GM19328 (cell line): ENCODE data around the gene TUBB4B.

Experiments
- ATAC-seq: cut with Tn5 transposase; IDR thresholded peaks from one replicate; pipeline ENCODE4 v1.9.1; 2021; ENCODE audit warnings: mild to moderate bottlenecking, moderate library complexity; ENCODE audit not compliant: unreplicated experiment

The TUBB4B gene

DNA sequence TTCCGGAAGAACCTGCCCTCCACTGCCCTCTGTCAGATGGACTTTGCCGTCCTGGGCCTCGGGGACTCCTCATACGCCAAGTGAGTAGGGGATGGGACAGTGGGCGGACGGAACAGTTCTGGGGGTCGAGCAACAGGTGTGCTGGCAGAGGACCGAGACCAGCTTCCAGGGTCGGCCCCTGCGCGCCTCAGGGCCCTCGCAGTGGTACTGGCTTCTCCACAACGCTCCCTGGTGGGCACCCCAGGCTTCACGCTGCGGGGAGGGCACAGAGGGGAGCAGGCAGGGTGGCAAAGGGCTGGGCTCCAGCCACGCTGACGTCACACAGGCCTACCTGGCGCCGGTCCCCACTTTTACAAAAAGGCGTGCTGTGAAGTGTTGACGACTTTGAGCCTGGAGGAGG is 28.6 kb upstream of the TUBB4B start:
- no peak for ATAC-seq

DNA sequence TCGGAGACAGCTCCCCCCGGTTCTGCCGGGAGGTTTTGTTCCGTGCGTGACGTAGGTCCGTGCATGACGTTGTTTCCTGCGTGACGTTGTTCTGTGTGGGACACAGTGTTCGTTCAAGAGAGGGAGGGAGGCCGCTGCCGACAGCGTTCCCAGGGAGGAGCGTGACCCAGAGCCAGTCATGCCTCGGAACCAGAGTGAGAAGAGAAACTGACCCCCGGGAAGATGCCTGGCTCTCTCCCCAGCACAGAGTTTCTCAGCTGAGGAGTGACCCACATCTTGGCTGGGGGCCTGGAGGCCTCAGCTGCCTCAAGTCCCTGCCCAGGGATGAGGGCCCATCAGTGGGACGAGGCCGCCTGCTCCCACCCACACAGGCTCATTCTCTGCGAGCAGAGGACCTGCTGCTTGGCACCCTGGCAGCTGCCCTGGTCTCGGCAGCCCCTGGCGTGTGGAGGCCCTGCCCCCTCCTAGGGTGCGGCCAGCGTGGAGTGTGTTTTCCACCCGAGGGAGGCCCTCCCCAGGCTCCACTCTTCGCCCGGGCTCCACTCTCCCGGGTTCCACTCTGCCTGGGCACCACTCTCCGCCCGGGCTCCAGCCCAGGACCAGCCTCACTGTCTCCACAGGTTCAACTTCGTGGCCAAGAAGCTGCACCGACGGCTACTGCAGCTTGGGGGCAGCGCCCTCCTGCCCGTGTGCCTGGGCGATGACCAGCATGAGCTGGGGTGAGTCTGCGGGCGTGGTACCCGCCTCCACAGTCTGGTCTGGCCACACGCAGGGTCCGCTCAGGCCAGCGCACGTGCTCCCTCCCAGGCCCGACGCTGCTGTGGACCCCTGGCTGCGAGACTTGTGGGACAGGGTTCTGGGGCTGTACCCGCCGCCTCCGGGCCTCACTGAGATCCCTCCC is 27.7 kb upstream of the TUBB4B start:
- ATAC-seq, result no peak

DNA sequence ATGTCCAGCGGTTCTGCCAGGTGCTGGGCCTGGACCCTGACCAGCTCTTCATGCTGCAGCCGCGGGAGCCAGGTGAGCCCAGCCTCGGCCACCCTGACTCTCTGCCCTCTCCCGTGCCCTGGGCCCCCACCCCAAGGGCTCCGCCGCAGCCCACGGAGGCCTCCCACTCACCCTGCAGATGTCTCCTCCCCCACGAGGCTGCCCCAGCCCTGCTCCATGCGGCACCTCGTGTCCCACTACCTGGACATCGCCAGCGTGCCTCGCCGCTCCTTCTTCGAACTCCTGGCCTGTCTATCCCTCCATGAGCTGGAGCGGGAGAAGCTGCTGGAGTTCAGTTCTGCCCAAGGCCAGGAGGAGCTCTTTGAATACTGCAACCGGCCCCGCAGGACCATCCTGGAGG is 26.5 kb upstream of the TUBB4B start:
- ATAC-seq, result no peak

DNA sequence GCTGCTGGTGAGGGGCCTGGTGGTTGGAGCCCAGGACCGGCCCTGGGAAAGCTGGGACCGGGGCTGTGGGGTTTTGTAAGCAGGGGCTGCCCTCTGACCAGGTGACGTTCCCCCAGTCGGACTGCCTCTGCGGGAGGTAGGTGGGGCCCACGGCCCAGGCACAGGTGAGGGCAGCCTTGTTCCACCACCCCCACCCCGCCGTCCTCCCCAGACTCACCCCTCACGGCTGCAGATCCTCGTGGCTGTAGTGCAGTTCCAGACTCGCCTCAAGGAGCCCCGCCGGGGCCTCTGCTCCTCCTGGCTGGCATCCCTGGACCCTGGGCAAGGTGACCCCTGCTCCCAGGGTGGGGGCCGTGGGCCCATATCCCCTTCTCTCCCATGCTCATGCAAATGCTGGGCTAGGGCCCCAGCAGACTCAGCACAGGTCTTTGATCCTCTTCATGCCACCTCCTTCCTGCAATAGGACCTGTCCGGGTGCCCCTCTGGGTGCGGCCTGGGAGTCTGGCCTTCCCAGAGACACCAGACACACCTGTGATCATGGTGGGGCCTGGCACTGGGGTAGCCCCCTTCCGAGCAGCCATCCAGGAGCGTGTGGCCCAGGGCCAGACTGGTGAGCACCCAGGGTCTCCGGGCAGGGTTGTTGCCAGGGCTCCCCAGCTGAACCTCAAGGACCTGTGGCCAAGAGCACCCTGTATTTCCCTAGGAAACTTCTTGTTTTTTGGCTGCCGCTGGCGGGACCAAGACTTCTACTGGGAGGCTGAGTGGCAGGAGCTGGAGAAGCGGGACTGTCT is 25.7 kb upstream of the TUBB4B start:
- ATAC-seq, result no peak

DNA sequence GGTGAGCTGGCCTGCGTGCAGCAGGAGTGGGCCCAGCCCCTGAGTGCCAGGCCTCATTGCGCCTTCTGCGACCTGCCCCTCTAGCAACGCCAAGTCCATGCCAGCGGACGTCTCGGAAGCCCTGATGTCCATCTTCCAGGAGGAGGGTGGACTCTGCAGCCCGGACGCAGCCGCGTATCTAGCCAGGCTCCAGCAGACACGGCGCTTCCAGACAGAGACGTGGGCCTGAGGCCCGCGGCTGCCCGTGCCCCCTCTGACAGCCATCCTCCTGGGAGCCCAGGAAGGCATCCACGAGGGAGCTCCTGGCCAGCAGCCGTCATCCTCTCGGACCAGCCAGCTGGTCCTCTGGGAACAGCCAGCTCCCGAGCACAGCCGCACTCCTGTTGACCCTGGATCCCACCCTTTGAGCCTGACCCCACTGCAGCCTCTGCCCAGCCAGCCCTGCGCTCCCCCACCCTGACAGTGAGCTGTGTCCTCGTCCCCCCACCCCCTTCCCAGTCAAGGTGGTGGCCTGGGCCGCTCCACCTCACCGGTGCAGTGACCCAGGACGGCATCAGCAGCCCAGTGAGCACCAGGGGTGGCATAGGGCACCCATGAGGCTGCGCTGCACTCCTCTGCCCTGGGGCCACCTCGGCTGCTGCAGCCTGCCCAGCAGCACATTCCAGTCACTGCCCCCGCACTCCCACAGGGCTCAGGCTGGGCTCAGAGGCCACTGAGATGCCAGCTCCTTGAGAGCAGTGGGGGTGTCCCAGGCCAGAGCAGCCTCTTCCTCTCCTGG is 24.7 kb upstream of the TUBB4B start:
- no peak for ATAC-seq

DNA sequence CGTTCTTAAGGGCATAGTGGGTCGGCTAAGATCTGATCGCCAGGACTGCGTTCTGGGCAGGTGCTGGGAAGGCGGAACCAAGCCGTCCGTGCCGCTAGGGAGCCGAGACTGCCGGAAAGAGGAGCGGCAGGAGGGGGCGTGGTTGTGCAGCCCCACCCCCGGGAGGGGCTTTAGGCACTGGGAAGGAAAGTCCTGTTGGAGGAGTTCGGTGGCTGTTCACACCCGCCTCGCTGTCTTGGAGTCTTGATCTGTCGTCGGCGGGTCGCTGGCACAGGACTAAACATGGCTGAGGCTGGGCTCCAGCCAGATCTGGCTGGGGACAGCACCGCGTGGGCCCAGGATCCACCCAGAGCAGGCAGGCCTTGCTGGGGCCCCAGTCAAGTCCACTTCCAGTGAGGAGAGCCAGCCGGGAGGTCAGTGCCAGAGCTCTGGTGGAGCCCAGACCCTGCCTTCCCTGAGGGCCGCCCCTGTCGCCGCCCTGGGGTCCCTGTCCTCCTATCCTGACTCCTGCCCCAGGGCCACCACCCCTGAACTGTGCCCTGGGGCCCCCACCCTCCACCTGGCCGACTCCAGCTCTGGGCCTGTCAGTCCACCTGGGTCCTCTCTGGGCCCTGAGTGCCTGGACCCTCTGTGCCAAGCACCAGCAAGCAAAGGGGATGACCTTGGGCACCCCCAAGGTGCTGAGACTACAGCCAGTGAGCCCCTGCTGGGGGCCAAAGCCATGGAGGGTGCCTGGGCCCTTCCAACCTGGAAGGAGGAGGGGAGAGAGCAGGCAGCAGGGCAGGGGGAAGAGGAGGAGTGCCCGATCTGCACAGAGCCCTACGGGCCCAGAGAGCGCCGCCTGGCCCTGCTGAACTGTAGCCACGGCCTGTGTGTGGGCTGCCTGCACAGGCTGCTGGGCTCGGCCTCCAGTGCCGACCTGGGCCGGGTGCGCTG is 23.5 kb upstream of the TUBB4B start:
- no peak for ATAC-seq

DNA sequence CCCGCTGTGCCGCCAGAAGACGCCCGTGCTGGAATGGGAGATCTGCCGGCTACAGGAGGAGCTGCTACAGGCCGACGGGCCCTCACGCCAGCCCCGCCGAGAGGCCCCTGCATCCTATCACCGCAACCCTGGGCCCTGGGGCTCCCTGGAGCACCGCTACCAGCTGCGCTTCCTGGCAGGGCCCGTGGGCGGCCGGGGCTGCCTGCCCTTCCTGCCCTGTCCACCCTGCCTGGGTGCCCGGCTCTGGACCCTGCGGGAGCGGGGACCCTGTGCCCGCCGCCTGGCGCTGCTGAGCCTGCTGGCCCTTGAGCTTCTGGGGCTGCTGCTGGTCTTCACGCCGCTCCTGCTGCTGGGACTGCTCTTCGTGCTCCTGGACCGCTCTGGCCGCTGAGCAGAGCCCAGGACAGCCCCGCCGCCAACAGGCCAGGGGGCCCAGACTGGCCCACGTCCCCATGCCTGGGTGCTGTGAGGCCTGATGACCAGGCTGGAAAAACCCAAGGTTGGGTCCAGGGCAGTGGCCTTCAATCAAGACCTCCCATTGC is 22.8 kb upstream of the TUBB4B start:
- ATAC-seq, result no peak

DNA sequence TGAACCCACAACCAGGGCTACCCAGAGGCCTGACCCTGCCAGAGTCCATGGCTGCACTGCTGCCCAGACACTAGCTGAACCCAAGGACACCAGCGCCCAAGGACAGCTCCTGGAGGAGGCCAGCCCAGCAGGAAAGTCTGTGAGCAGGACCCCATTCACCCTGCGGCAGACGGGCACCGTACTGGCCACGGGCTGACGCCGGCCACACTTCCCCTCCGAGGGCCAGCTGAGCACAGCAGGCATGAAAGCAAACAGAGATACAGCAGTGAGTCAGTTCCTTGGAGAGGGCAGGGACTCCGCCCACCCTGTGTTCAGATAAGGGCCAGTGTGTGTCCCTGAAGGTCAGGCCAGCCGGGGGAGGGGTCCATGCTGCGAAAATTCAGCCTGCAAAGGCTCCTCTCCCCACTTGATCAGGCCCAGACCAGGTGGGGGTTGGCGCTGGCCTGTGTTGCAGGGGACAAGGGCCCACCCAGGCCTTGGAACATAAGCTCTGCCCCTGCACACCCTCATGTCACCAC is 22.3 kb upstream of the TUBB4B start:
- ATAC-seq, result no peak

DNA sequence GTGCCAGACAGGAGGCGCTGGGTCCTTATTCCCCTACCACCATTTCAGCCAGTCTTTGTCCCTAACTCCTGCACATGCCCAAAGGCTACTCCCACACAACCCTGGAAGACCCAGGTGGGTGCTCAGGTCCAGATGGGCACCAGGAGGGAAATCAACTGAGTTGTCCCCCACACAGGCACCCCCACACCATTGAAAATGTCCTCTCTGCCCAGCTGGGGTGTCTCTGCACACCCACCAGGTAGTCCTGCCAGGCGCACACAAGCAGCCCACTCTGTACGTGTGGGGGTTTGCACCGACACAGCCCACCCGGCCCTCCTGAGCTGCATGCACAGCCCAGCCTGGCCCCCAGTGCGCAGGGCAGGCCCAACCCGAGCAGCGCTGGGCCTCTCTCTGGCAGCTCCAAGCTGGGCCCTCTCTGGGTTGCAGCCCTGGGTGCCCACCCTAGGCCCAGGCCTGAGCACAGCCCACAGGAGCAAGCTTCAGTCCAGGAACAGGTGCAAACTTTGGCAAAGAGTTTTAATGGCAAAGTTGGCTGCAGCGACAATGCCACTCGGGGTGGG is 21.2 kb upstream of the TUBB4B start:
- ATAC-seq, result no peak

DNA sequence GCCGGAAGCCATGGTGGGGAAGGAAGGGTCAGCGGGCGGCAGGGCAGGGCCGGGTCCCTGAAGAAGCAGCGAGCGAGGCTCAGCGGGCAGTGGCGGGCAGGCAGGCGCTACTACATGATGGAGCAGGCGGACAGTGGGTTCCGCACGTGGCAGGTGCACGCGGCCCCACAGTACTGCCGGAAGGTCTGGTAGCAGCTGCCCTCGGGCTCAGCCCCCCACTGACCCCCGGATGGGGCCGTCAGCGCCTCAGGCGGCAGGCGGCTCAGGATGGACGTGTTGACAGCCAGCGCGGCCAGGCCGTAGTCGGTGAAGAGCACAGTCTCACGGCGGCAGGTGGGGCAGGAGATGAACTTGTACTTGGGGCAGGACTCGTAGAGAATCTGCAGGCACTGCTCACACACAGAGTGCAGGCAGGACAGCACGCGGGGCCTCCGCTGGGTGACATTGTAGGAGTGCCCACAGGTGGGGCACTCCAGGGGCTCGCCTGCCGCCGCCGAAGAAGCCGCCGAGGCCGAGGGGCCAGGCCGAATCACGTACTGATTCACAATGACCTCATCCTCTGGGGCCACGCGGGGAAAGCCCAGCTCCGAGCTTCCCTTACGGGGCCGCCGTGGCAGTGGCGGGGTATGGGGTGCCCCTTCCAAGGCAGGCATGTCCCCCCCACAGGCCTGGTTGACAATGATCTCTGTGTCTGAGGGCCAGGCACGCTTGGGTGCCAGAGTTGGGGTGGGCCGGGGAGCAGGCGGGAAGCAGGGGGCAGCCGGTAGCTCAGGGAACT is 20.6 kb upstream of the TUBB4B start:
- ATAC-seq, result no peak

DNA sequence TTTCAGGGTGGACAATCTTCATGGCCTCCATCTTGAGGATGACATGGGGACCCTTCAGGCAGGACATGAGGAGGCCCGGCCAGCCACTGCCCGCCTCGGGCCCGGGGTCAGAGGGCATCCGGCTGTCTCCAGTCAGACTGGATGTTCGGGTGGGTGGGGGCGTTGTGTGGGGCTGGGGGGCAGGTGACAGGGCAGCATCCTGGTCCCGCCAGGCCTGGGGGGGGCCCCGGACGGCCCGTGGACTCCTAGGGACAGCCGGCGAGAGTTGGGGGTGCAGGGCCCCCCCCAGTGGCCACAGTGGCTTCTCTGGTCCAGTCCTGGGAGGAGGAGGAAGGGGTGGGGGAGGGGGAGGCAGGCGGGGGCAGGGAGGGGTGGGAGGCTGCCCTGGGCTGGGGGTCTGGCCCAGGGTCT is 20.0 kb upstream of the TUBB4B start:
- ATAC-seq, result no peak

DNA sequence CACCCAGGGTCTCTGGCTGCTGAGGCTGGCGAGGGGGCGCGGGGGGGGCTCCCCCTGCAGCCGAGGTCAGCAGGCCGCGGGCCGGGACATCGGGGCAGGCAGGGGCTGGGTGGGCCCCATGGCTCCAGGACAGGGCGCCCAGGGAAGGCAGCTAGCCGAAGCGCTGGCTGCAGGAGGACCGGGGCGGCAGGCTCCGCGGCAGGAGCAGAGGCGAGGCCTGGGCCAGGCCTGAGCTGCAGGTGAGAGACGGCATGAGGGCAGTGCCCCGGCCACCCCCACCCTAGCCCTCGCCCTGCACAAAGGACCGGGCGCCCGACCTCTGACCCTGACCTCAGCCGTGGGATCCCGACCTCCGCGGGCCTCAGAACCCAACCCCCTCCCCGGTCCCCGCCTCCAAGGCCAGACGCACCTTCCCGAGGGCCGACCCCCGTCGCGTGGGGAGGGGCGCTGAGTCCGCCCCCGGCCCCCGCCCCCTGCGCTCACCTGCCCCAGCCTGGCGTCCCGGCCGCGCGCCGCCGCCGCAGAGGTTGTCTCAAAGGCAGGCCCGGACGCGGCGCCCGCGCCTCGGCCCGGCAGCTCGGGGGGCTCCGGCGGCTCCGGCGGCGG is 19.5 kb upstream of the TUBB4B start:
- ATAC-seq, result no peak

DNA sequence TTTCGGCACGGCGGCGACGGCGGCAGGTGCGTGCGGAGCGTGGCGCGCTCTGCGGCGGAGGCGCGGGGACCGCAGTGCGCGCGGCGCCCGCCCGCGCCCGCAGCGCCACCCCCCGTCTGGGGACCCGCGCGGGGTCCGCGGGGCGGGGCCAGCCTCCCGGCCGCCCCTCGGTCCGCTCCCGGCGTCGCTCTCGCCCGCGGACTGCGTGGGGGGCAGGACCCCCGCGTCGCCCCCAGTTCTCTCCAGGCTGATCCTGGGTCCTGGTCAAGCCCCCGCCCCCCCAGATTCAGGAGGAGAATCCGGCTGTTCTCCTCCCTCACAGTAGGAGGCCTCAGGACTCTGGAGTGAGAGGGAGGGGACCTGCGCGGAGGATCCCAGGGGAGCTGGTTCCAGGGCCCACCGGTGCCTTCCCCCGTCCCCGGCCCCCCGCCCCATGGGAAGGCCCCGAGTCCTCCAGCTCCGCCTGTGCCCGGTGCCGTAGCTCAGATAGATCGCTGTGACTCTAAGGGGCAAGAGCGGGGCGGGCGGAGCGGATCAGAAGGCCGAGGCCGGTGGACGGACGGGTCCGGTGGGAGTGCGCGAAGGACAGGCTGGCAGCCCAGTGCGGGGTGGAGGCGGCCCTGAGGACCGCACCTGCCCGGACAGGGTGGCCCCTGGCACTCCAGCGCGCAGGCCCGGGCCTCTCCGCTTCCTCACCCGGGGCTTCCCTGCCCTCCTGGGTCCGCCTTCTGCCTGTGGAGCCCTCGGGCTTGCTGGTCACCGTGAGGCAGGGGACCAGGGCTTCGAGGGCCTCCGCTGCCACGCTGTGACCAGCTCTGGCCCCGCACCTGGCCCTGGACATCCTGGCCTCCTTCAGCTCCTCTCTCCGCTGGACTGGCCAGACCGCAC is 18.7 kb upstream of the TUBB4B start, which contains the start of gene RNF208:
TSS of gene RNF208 (minus strand) at position 51 of the 888 bp plus-strand sequence. CDS start 1,028 bp downstream, outside the sequence.
- ATAC-seq, result no peak

DNA sequence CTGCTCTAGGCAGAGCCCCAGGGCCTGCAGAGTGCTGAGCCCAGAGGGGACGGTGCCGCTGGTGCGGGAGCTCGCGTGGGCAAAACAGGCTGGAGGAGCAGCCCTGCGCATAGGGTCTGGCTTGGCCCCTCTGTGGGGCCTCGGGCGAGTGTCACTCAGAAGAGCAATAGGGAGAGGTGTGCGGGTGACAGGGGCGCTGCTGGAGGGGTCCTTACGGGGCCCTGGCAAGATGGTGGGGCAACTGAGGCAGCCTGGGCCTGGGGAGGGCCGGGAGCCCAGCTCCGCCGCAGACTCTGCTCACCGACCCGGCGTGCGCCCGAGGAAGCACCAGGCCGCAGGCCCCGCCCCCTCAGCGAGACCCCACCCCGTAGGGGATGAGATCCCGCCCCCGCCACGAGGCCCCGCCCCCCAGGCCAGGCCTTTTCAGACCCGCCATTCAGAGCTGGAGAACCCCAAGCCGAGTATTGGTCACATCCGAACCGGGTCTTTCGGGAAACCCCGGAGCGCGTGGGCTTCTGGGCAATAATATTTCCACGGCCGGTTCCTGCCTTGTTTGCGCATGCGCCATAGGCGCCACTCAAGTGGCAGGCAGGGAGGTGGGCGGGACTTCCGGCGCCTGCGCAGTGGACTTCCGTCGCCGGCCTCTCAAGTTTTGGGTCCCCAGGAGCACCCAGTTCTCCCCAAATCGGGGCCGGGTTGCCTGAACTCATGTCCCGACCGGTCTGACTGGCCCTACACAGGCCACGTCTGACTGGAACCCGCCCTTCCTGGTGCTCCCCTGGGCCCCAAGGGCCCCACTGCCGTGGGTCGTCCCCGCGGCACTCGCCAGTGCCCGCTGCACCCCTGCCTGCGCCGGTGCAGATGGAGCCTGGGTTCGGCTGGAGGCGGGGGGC is 17.8 kb upstream of the TUBB4B start:
- peak; percentile 72 for ATAC-seq

DNA sequence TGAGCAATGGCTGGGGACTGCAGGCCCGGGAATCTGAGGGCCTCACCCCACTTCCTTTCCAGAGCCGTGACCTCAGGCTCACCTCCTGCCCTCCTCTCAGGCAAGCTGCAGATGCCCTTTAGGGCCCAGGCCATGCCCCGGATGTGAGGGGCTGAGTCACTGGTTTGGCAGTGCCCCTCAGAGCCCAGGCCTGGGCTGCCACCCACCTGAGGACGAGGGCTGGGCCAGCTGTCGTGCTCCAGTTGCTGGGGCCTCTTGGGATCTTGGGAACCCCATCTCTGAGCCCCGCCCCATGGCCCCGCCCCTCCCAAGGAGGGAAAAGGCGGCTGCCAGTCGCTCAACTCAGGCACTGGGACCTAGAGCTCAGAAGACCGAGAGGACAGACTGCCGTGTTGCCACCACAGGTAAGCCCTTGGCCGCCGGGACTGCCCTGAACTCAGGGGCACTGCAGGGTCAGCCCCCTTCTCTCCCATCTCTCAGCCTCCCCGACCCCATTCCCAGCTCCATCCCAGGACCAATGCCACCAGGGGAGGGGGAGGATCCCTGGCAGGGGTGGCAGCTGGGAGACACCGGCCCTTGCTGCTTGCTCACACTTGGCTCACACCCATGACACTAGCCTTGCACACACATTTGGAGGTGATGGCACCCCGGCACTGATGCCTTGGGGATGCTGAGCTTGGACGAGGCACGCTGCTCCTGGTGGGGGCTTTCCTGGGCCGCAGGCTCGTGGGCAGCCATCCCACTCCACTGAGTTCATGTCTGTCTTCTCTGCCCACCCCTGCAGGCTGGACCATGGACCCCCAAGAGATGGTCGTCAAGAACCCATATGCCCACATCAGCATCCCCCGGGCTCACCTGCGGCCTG is 16.0 kb upstream of the TUBB4B start, which contains the start of gene CYSRT1:
TSS of gene CYSRT1 (plus strand) at position 345 of the 865 bp plus-strand sequence. CDS start at position 793, 448 bp downstream.
- ATAC-seq, result no peak
